IMR-90 (cell line): ENCODE measurements around the gene PROSER2.

Experiments
- CEBPB ChIP-seq: IDR thresholded peaks from 2 replicates; pipeline ENCODE4 v1.6.1; 2012; ENCODE audit warnings: low read depth, low read length, improper control_type of control experiment
- FOS ChIP-seq: fragments of 150-350 bp; IDR thresholded peaks from 2 replicates; pipeline ENCODE4 v1.6.1; 2016; ENCODE audit warnings: low read depth, low read length
- MAFK ChIP-seq: IDR thresholded peaks from 2 replicates; pipeline ENCODE4 v1.6.1; 2012; ENCODE audit warnings: low read depth, low read length, improper control_type of control experiment
- MAZ ChIP-seq: IDR thresholded peaks from 2 replicates; pipeline ENCODE4 v1.6.1; 2012; ENCODE audit warnings: low read depth, mild to moderate bottlenecking, low read length, improper control_type of control experiment, moderate library complexity, borderline replicate concordance
- MXI1 ChIP-seq: IDR thresholded peaks from 2 replicates; pipeline ENCODE4 v1.6.1; 2012; ENCODE audit warnings: low read depth, mild to moderate bottlenecking, low read length, moderate library complexity, borderline replicate concordance
- NFE2L2 ChIP-seq: fragments of 150-350 bp; IDR thresholded peaks from 2 replicates; pipeline ENCODE4 v1.6.1; 2016; ENCODE audit warnings: low read depth, mild to moderate bottlenecking, low read length
- POLR2A ChIP-seq: IDR thresholded peaks from 2 replicates; pipeline ENCODE4 v1.6.1; 2012; ENCODE audit warnings: mild to moderate bottlenecking, low read depth, low read length
- RAD21 ChIP-seq: IDR thresholded peaks from 2 replicates; pipeline ENCODE4 v1.6.1; 2012; ENCODE audit warnings: low read length, improper control_type of control experiment
- TF ChIP-seq, protein P1 (sequence below): conservative IDR thresholded peaks from 2 replicates; pipeline ENCODE4 v1.5.1; 2012; ENCODE audit warnings: mild to moderate bottlenecking, low read depth, low read length, improper control_type of control experiment
- TF ChIP-seq, protein P2 (sequence below): fragments of 150-350 bp; IDR thresholded peaks from 2 replicates; pipeline ENCODE4 v1.6.1; 2016; ENCODE audit warnings: low read depth, mild to moderate bottlenecking, low read length, moderate library complexity, borderline replicate concordance
- TF ChIP-seq, protein P3 (sequence below): fragments of 150-350 bp; IDR thresholded peaks from 2 replicates; pipeline ENCODE4 v1.6.1; 2017; ENCODE audit warnings: mild to moderate bottlenecking, antibody characterized with exemption, low read length, low read depth

DNA sequence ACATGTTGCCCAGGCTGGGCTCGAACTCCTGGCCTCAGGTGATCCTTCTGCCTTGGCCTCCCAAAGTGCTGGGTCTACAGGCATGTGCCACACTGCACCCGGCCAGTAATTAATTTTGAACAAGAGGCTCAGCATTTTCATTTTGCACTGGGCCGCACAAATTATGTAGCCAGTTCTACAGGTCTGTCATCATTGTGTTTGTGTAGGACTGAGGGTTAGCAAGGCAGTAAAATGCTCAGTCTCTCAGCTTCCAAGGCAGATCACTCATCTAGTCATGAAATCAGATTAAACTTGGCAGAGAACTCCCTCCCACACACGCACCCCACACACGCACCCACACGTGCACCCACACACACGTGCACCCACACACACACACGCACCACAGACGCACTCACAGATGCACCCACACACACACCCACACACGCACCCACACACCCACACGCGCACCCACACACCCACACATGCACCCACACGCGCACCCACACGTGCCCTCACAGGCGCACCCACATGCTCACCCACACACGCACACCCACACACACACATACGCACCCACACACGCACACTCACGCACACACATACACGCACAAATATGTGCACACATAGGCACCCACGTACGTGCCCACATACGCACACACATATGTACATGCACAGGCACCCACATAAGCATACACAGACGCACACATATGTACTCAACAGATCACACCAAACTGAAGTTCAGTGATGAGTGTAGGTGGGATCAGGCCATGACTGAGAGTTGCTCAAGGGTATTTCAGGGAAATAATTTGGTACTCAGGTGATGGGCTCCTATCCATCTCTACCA lies 27.8 kb upstream of the PROSER2 start:
- TF ChIP-seq RAD21: no peak
- TF ChIP-seq, protein P1, sequence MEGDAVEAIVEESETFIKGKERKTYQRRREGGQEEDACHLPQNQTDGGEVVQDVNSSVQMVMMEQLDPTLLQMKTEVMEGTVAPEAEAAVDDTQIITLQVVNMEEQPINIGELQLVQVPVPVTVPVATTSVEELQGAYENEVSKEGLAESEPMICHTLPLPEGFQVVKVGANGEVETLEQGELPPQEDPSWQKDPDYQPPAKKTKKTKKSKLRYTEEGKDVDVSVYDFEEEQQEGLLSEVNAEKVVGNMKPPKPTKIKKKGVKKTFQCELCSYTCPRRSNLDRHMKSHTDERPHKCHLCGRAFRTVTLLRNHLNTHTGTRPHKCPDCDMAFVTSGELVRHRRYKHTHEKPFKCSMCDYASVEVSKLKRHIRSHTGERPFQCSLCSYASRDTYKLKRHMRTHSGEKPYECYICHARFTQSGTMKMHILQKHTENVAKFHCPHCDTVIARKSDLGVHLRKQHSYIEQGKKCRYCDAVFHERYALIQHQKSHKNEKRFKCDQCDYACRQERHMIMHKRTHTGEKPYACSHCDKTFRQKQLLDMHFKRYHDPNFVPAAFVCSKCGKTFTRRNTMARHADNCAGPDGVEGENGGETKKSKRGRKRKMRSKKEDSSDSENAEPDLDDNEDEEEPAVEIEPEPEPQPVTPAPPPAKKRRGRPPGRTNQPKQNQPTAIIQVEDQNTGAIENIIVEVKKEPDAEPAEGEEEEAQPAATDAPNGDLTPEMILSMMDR: no peak
- TF ChIP-seq CEBPB: no peak
- TF ChIP-seq, protein P2, sequence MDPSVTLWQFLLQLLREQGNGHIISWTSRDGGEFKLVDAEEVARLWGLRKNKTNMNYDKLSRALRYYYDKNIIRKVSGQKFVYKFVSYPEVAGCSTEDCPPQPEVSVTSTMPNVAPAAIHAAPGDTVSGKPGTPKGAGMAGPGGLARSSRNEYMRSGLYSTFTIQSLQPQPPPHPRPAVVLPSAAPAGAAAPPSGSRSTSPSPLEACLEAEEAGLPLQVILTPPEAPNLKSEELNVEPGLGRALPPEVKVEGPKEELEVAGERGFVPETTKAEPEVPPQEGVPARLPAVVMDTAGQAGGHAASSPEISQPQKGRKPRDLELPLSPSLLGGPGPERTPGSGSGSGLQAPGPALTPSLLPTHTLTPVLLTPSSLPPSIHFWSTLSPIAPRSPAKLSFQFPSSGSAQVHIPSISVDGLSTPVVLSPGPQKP: no peak
- TF ChIP-seq POLR2A: no peak
- TF ChIP-seq, protein P3, sequence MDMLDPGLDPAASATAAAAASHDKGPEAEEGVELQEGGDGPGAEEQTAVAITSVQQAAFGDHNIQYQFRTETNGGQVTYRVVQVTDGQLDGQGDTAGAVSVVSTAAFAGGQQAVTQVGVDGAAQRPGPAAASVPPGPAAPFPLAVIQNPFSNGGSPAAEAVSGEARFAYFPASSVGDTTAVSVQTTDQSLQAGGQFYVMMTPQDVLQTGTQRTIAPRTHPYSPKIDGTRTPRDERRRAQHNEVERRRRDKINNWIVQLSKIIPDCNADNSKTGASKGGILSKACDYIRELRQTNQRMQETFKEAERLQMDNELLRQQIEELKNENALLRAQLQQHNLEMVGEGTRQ: no peak
- TF ChIP-seq MXI1: no peak
- no peak for TF ChIP-seq MAFK
- TF ChIP-seq FOS: no peak
- TF ChIP-seq NFE2L2: no peak
- TF ChIP-seq MAZ: no peak
